A673 (cell line): ENCODE results near the gene TARS3. TPM values are rescaled to one million over a fixed set of nuclear protein-coding genes. Genes with fewer than 3 reads are reported as not detected.

Source experiments
- BruUV-seq: library from RNA; stranded (reverse); fragments of 400-500 nt; replicated peaks from 2 replicates; lab custom pipeline; 2021; lab: Mats Ljungman, UMichigan
- CTCF ChIA-PET: fragments of 300-600 bp; sonication (Branson Sonifier 250); formaldehyde crosslinking; loops from one replicate; lab custom pipeline; 2022; ENCODE audit warnings: antibody characterized with exemption; lab: Charles Lee
- POLR2A ChIA-PET: fragments of 300-600 bp; sonication (Branson Sonifier 250); formaldehyde crosslinking; loops from one replicate; lab custom pipeline; 2022; ENCODE audit warnings: antibody characterized with exemption; ENCODE audit not compliant: low non-redundant PET; lab: Charles Lee
- DNase-seq: peaks from one replicate; pipeline ENCODE4 v3.0.0-alpha.2; 2015; ENCODE audit warnings: low spot score
- H3K27ac ChIP-seq: fragments of 200-600 bp; sonication (generic); 2 replicates; pipeline ENCODE4 v1.5.1; 2016; ENCODE audit warnings: mixed run types, low read depth, mild to moderate bottlenecking, mixed read lengths, antibody characterized with exemption, low read length; ENCODE audit not compliant: poor library complexity, severe bottlenecking
- H3K27me3 ChIP-seq: fragments of 200-600 bp; sonication (generic); replicated peaks from 2 replicates; pipeline ENCODE4 v1.6.1; 2017; ENCODE audit warnings: mixed run types, low read depth, mild to moderate bottlenecking, mixed read lengths, antibody characterized with exemption, low read length; ENCODE audit not compliant: insufficient read depth, poor library complexity
- H3K36me3 ChIP-seq: fragments of 200-600 bp; sonication (generic); 2 replicates; pipeline ENCODE4 v1.6.1; 2016; ENCODE audit warnings: mixed run types, mild to moderate bottlenecking, mixed read lengths, antibody characterized with exemption, low read length; ENCODE audit not compliant: insufficient read depth, poor library complexity, severe bottlenecking
- H3K4me1 ChIP-seq: fragments of 200-600 bp; sonication (generic); 2 replicates; pipeline ENCODE4 v1.6.1; 2017; ENCODE audit warnings: mixed run types, mild to moderate bottlenecking, mixed read lengths, antibody characterized with exemption, low read length; ENCODE audit not compliant: insufficient read depth, poor library complexity, severe bottlenecking
- H3K4me3 ChIP-seq: fragments of 200-600 bp; sonication (generic); 2 replicates; pipeline ENCODE4 v1.5.1; 2016; ENCODE audit warnings: low read depth, mixed run types, mild to moderate bottlenecking, mixed read lengths, low read length; ENCODE audit not compliant: poor library complexity, severe bottlenecking
- H3K9me3 ChIP-seq: fragments of 200-600 bp; sonication (generic); 2 replicates; pipeline ENCODE4 v1.6.1; 2016; ENCODE audit warnings: mixed run types, low read depth, mild to moderate bottlenecking, mixed read lengths, antibody characterized with exemption, low read length; ENCODE audit not compliant: poor library complexity, severe bottlenecking
- EZH2 ChIP-seq: fragments of 200-600 bp; sonication (generic); IDR thresholded peaks from 2 replicates; pipeline ENCODE4 v1.6.1; 2017; ENCODE audit warnings: borderline replicate concordance, low read depth, mild to moderate bottlenecking, mixed read lengths, antibody characterized with exemption, low read length; ENCODE audit not compliant: poor library complexity, severe bottlenecking
- intact Hi-C: fragments of 100-400 bp; cut with micrococcal nuclease; formaldehyde crosslinking; loops from one replicate; pipeline ENCODE4 v1.10.0; 2022; ENCODE audit not compliant: unreplicated experiment
- total RNA-seq: library from RNA; stranded (reverse); gene quantifications from 2 replicates; pipeline ENCODE4 v1.2.3, GENCODE V29; 2021
- TF ChIP-seq, protein P1 (sequence below): fragments of 300-800, 200-600 bp; sonication (generic); conservative IDR thresholded peaks from 2 replicates; pipeline ENCODE4 v1.5.1; 2017; ENCODE audit warnings: low read depth, mild to moderate bottlenecking, antibody characterized with exemption, low read length, moderate library complexity, mixed read lengths

The TARS3 gene
- total RNA-seq, 1 experiment from 2014 or later = 9.1 TPM

DNA sequence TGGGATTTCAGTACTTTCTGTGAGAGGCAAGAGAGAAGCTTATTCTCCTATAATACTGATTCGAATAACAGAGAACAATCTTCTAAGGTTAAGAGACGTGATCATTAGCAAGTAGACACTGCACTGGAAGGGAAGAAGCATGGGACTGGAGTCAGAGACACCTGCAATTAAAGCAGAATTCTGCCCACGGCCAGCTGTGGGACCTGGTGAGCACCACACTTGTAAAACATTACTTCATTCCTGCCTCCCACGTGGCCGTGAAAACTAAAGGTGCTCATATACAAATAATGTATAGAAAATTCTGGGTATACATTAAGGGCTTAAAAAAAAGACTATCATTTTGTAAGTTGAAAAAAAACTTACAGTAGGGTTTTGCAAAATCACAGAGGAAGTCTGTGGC is 74.1 kb downstream of the TARS3 start:
- CTCF ChIA-PET = no interaction called here
- intact Hi-C loops = no loop called here

DNA sequence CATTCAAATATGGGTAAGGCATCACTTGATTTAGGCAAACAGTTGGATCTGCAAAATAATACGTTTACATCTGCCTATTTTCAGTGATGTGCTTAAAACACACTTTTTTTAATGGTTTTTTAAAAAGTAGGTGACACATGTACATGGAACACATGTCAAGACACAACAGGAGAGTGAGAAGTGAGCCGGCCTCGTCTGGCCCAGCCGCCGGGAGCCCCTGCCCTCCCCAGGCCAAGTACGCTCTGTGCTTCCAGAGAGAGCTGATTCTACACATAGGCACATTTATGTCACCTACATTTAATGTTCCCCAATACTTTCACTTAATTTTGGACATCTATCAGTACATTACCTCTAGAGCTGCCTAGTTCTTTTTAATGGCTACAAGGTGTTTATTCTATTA is 75.9 kb downstream of the TARS3 start:
- POLR2A ChIA-PET = no interaction called here
- peaks cover 31% of the 10 kb centered on the region for H3K4me1 ChIP-seq
- peaks cover 69% of the 10 kb centered on the region for H3K36me3 ChIP-seq
- H3K27ac ChIP-seq = no peak overlapping the region
- no peak overlapping the region for H3K4me3 ChIP-seq
- BruUV-seq = no TSS peak
- TF ChIP-seq, protein P1, sequence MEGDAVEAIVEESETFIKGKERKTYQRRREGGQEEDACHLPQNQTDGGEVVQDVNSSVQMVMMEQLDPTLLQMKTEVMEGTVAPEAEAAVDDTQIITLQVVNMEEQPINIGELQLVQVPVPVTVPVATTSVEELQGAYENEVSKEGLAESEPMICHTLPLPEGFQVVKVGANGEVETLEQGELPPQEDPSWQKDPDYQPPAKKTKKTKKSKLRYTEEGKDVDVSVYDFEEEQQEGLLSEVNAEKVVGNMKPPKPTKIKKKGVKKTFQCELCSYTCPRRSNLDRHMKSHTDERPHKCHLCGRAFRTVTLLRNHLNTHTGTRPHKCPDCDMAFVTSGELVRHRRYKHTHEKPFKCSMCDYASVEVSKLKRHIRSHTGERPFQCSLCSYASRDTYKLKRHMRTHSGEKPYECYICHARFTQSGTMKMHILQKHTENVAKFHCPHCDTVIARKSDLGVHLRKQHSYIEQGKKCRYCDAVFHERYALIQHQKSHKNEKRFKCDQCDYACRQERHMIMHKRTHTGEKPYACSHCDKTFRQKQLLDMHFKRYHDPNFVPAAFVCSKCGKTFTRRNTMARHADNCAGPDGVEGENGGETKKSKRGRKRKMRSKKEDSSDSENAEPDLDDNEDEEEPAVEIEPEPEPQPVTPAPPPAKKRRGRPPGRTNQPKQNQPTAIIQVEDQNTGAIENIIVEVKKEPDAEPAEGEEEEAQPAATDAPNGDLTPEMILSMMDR = no peak
- TF ChIP-seq EZH2 = no peak
- H3K9me3 ChIP-seq = no peaks in the 10 kb centered on the region
- no peak for DNase-seq
- CTCF ChIA-PET = no interaction called here
- H3K27me3 ChIP-seq = no peaks in the 10 kb centered on the region
- intact Hi-C loops = no loop called here

More for the DNA sequence above, 74.1 kb downstream of the TARS3 start:
- BruUV-seq = no TSS peak
- Histone ChIP-seq H3K4me3 (no peak overlapping the region), H3K27me3 (no peaks in the 10 kb centered on the region), H3K4me1 (peaks cover 38% of the 10 kb centered on the region), H3K27ac (no peak overlapping the region), H3K9me3 (no peaks in the 10 kb centered on the region), H3K36me3 (peaks cover 51% of the 10 kb centered on the region)
- POLR2A ChIA-PET = no interaction called here
- DNase-seq = no peak
- TF ChIP-seq EZH2 = no peak
- TF ChIP-seq, protein P1 = no peak

DNA sequence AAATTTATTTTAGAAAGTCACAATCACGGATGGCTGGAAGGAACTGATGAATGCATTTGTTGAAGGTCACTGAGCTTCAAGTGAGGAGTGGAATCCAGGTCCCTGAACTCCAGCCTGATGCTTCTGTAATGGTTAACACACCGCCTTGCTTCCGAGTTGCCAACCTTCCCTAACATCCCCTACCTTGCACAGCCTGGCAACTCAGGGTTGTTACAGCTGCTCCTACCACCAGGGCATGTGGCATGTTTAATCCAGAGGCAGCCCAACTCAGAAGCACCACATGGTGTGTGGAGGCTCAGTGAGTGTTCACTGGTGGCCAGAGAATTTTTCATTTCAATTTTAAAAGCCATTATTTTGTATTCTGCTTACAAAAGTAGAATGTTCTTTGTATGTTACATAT is 77.0 kb downstream of the TARS3 start:
- BruUV-seq = no TSS peak
- DNase-seq = no peak
- Histone ChIP-seq H3K27ac (peak overlapping the region; percentile 50), H3K4me3 (no peak overlapping the region), H3K9me3 (no peaks in the 10 kb centered on the region), H3K36me3 (peaks cover 69% of the 10 kb centered on the region), H3K4me1 (peaks cover 38% of the 10 kb centered on the region), H3K27me3 (no peaks in the 10 kb centered on the region)
- CTCF ChIA-PET = no interaction called here
- POLR2A ChIA-PET = no interaction called here
- intact Hi-C loops = no loop called here
- TF ChIP-seq, protein P1 = no peak
- TF ChIP-seq EZH2 = no peak
